Hepatocyte (in vitro differentiated cells): Measurements from ENCODE around the gene SLIT1. TPM values are rescaled to one million over a fixed set of nuclear protein-coding genes. Genes with fewer than 3 reads are reported as not detected.

Source experiments
- DNase-seq: peaks from one replicate; pipeline ENCODE4 v3.0.0-alpha.2; 2016; ENCODE audit warnings: low spot score
- H2AFZ ChIP-seq: fragments of 200-600 bp; sonication (generic); 2 replicates; pipeline ENCODE4 v1.6.0; 2016; ENCODE audit warnings: antibody characterized with exemption, mild to moderate bottlenecking
- H3K27ac ChIP-seq: fragments of 200-600 bp; sonication (generic); 2 replicates; pipeline ENCODE4 v1.5.1; 2016; ENCODE audit warnings: mild to moderate bottlenecking
- H3K27me3 ChIP-seq: fragments of 200-600 bp; sonication (generic); 2 replicates; pipeline ENCODE4 v1.6.1; 2016
- H3K36me3 ChIP-seq: fragments of 200-600 bp; sonication (generic); replicated peaks from 2 replicates; pipeline ENCODE4 v1.5.1; 2016; ENCODE audit warnings: low read depth; ENCODE audit not compliant: insufficient read depth
- H3K4me1 ChIP-seq: fragments of 200-600 bp; sonication (generic); 2 replicates; pipeline ENCODE4 v1.5.1; 2016; ENCODE audit warnings: mild to moderate bottlenecking, moderate library complexity; ENCODE audit not compliant: insufficient read depth
- H3K4me2 ChIP-seq: fragments of 200-600 bp; sonication (generic); 2 replicates; pipeline ENCODE4 v1.6.0; 2016
- H3K4me3 ChIP-seq: fragments of 200-600 bp; sonication (generic); 2 replicates; pipeline ENCODE4 v1.5.1; 2016; ENCODE audit warnings: mild to moderate bottlenecking
- H3K79me2 ChIP-seq: fragments of 200-600 bp; sonication (generic); 2 replicates; pipeline ENCODE4 v1.6.0; 2017; ENCODE audit warnings: mild to moderate bottlenecking
- H3K9me2 ChIP-seq: fragments of 200-600 bp; sonication (generic); replicated peaks from 2 replicates; pipeline ENCODE4 v1.6.0; 2017; ENCODE audit warnings: mild to moderate bottlenecking; ENCODE audit not compliant: insufficient read depth
- H3K9me3 ChIP-seq: fragments of 200-600 bp; sonication (generic); 2 replicates; pipeline ENCODE4 v1.5.1; 2016; ENCODE audit warnings: low read depth, mild to moderate bottlenecking
- H4K20me1 ChIP-seq: fragments of 200-600 bp; sonication (generic); 2 replicates; pipeline ENCODE4 v1.6.0; 2016; ENCODE audit warnings: mild to moderate bottlenecking; ENCODE audit not compliant: insufficient read depth, poor library complexity, severe bottlenecking
- CTCF ChIP-seq: fragments of 200-600 bp; sonication (generic); IDR thresholded peaks from 2 replicates; pipeline ENCODE4 v1.5.1; 2016; ENCODE audit warnings: antibody characterized with exemption, mild to moderate bottlenecking; ENCODE audit not compliant: poor library complexity
- EZH2 ChIP-seq: fragments of 200-600 bp; sonication (generic); IDR thresholded peaks from 2 replicates; pipeline ENCODE4 v1.6.1; 2016; ENCODE audit warnings: antibody characterized with exemption, mild to moderate bottlenecking, borderline replicate concordance
- EZH2phosphoT487 ChIP-seq: fragments of 200-600 bp; sonication (generic); IDR thresholded peaks from one replicate; pipeline ENCODE4 v1.6.1; 2018; ENCODE audit warnings: antibody characterized with exemption, mild to moderate bottlenecking, low read depth, moderate library complexity; ENCODE audit not compliant: unreplicated experiment, severe bottlenecking
- whole genome bisulfite sequencing: methylation state at CpG from one replicate; pipeline ENCODE4 v1.1.6; 2016; ENCODE audit warnings: low lambda C conversion rate; ENCODE audit errors: missing lambda C conversion rate; 5-methylcytosine and 5-hydroxymethylcytosine counted together
- polyA plus RNA-seq: library from polyadenylated mRNA; unstranded; fragments of >200 nt; fragmentation: Nextera tagmentation; extraction: Ambion mirVana; gene quantifications from 2 replicates; pipeline ENCODE4 v1.2.1, GENCODE V29; 2016
- total RNA-seq: library from RNA; depleted of rRNA; stranded (reverse); fragments of >200 nt; gene quantifications from 2 replicates; pipeline ENCODE4 v1.2.3, GENCODE V29; 2014

Gene SLIT1
- total and polyA plus RNA-seq, 2 experiments from 2014 or later = 0.47 to 0.65 TPM

GRCh38 chr10:97017474-97017903 lies 168.3 kb downstream of the SLIT1 start:
- TF ChIP-seq EZH2phosphoT487 = no peak
- H3K9me2 ChIP-seq = no peaks in the 10 kb centered on the region
- WGBS = 100% methylated on average over 3 of the region's 5 CpGs
- no peaks in the 10 kb centered on the region for H3K9me3 ChIP-seq
- H2AFZ ChIP-seq = no peak overlapping the region
- DNase-seq = no peak
- no peak overlapping the region for H3K27ac ChIP-seq
- H3K4me1 ChIP-seq = no peaks in the 10 kb centered on the region
- no peaks in the 10 kb centered on the region for H4K20me1 ChIP-seq
- H3K27me3 ChIP-seq = no peaks in the 10 kb centered on the region
- no peak overlapping the region for H3K4me2 ChIP-seq
- no peaks in the 10 kb centered on the region for H3K79me2 ChIP-seq
- no peaks in the 10 kb centered on the region for H3K36me3 ChIP-seq
- no peak overlapping the region for H3K4me3 ChIP-seq

DNA sequence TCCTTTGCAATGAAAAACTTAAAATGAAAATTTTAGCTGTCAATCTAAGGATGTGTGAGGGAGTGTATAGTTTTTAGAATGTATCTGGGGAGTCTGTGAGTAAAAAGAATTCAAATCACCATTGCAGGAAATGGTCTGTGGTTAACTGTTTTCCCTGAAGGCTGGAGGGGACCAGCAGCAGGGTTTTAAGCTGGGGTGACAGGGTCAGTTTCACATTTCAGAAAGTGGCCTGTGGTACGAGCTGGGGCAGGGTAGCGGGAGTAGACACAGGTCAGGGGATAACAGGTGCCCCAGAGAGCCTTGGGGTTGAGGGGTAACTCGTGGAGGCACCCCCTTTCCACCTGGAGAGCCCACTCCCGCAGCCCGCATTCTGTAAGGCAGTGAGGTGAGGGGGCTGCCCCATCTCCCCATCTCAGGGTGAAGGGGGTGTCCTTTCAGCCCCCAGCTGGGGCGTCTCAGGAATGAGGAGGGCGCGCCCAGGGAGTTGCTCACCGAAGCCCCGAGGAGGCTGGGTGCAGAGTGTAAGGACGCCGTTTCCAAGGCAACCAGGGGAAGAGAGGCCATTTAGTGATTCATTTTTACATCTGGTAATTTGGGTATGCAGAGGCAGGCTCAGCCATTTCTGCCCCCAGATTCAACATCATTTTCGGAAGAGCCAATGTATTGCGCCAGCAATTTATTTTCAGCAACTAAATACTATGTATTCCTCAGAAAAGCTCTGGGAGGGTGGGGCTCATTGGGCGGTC lies 168.9 kb downstream of the SLIT1 start:
- Histone ChIP-seq H3K9me2 (no peaks in the 10 kb centered on the region), H3K36me3 (no peaks in the 10 kb centered on the region), H4K20me1 (no peaks in the 10 kb centered on the region), H3K27me3 (no peaks in the 10 kb centered on the region), H3K4me3 (no peak overlapping the region), H3K9me3 (no peaks in the 10 kb centered on the region), H3K79me2 (no peaks in the 10 kb centered on the region), H3K4me2 (no peak overlapping the region), H2AFZ (no peak overlapping the region), H3K27ac (no peak overlapping the region), H3K4me1 (no peaks in the 10 kb centered on the region)
- TF ChIP-seq EZH2 (no peak), EZH2phosphoT487 (no peak), CTCF (no peak)
- 90% methylated on average over 15 of the region's 15 CpGs for WGBS
- no peak for DNase-seq

DNA sequence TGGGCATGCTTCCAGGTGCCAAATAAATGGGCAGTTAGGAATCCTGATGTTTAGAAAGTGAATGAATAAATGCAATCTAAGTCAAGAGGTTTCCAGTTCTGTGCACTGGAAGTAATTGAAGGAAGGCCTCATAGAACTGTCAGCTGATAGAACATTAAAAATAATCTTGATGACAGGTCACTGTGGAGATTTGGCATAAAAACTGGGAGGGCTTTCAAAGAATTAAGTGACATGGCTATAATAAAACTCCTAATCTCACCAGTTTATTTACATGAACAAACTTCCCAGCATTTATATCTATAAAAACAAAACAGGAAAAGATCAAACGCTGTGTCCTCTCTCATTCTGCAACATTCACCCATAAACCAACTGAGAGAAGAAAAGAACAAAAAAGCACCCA lies 170.5 kb downstream of the SLIT1 start:
- Histone ChIP-seq H3K27me3 (no peaks in the 10 kb centered on the region), H2AFZ (no peak overlapping the region), H3K4me2 (no peak overlapping the region), H3K9me2 (no peaks in the 10 kb centered on the region), H3K9me3 (no peaks in the 10 kb centered on the region), H3K4me3 (no peak overlapping the region), H3K4me1 (no peaks in the 10 kb centered on the region), H3K27ac (no peak overlapping the region), H3K36me3 (no peaks in the 10 kb centered on the region), H4K20me1 (no peaks in the 10 kb centered on the region), H3K79me2 (no peaks in the 10 kb centered on the region)
- TF ChIP-seq CTCF (no peak), EZH2 (no peak), EZH2phosphoT487 (no peak)
- 73% methylated on average over 1 of the region's 1 CpG for whole genome bisulfite sequencing
- DNase-seq = no peak

DNA sequence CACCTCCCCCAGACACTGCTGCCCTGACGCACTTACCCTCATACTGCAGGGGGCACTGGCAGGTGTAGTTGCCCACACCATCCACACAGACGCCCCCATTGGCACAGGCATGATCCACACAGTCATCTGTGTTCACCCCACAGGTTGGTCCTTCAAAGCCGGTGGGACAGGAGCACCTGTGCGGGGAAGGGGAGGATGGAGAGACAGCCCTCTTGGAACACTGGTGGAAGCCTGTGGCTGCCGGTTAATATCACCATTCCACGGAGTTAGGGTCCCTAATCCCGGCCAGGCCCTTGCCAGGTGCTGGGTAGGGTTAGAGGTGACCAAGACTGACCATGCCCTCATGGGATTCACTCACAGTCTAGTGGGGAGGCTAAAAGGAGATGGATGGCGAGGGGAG lies 171.8 kb downstream of the SLIT1 start:
- WGBS = 91% methylated on average over 8 of the region's 8 CpGs
- Histone ChIP-seq H3K9me2 (no peaks in the 10 kb centered on the region), H3K27ac (no peak overlapping the region), H3K4me2 (no peak overlapping the region), H3K9me3 (no peaks in the 10 kb centered on the region), H3K27me3 (no peaks in the 10 kb centered on the region), H3K4me3 (no peak overlapping the region), H3K79me2 (no peaks in the 10 kb centered on the region), H4K20me1 (no peaks in the 10 kb centered on the region), H2AFZ (no peak overlapping the region), H3K36me3 (no peaks in the 10 kb centered on the region), H3K4me1 (no peaks in the 10 kb centered on the region)
- DNase-seq = no peak
- TF ChIP-seq EZH2 = no peak
- TF ChIP-seq EZH2phosphoT487 = no peak
- TF ChIP-seq CTCF = no peak
